GM12878 (cell line): Measurements from ENCODE around the gene GPRC5B. TPM values are rescaled to one million over a fixed set of nuclear protein-coding genes. Genes with fewer than 3 reads are reported as not detected.

ENCODE experiments used
- ATAC-seq: fragments of 200-7000 bp; cut with Tn5 transposase; 3 replicates; pipeline ENCODE4 v1.9.1; 2020; ENCODE audit warnings: mild to moderate bottlenecking, moderate library complexity
- BruUV-seq: library from RNA; stranded (reverse); fragments of 400-500 nt; replicated peaks from 2 replicates; lab custom pipeline; 2021; lab: Mats Ljungman, UMichigan
- CTCF ChIA-PET: fragments of 300-600 bp; sonication (Branson Sonifier 250); formaldehyde crosslinking; extraction: SDS; loops from one replicate; lab custom pipeline; 2021; ENCODE audit warnings: inconsistent platforms; lab: Yijun Ruan, JAX
- POLR2A ChIA-PET: fragments of 350-600 bp; formaldehyde crosslinking; extraction: SDS; loops from one replicate; lab custom pipeline; 2021; ENCODE audit warnings: inconsistent platforms; lab: Charles Lee
- RAD21 ChIA-PET: fragments of 300-600 bp; sonication (Branson Sonifier 250); formaldehyde crosslinking; loops from one replicate; lab custom pipeline; 2023; ENCODE audit warnings: antibody characterized with exemption; ENCODE audit not compliant: unreplicated experiment; lab: Charles Lee
- SMC1A ChIA-PET: fragments of 300-600 bp; sonication (Branson Sonifier 250); formaldehyde crosslinking; loops from one replicate; lab custom pipeline; 2023; ENCODE audit not compliant: unreplicated experiment, uncharacterized antibody; lab: Charles Lee
- DNase-seq: peaks from one replicate; pipeline ENCODE4 v3.0.0-alpha.2; 2011; ENCODE audit warnings: low read depth, low spot score
- FAIRE-seq: peaks from 3 replicates; lab custom pipeline; 2011; peaks lifted over from hg19 to GRCh38; lab: Jason Lieb, UNC
- H2AFZ ChIP-seq: 2 replicates; pipeline ENCODE4 v1.6.0; 2011; ENCODE audit warnings: low read depth, low read length, control low read depth; ENCODE audit not compliant: control insufficient read depth
- H3K27ac ChIP-seq: 2 replicates; pipeline ENCODE4 v1.5.1; 2011; ENCODE audit warnings: control low read depth; ENCODE audit not compliant: control insufficient read depth, insufficient read depth
- H3K27me3 ChIP-seq, 2 experiments: replicated peaks in 1 of 2; 2 replicates each; pipeline versions ENCODE4 v1.6.0 to v1.6.1; 2011; ENCODE audit warnings: low read length in 1 of 2; ENCODE audit not compliant: control insufficient read depth in 2 of 2, insufficient read depth in 2 of 2
- H3K36me3 ChIP-seq, 2 experiments: 2 replicates each; pipeline ENCODE4 v1.5.1; 2011; ENCODE audit warnings: low read length in 1 of 2; ENCODE audit not compliant: control insufficient read depth in 2 of 2, insufficient read depth in 2 of 2
- H3K4me1 ChIP-seq: 2 replicates; pipeline ENCODE4 v1.6.1; 2011; ENCODE audit warnings: mild to moderate bottlenecking, low read length, moderate library complexity, mixed read lengths; ENCODE audit not compliant: control insufficient read depth, insufficient read depth
- H3K4me2 ChIP-seq: 2 replicates; pipeline ENCODE4 v1.6.0; 2011; ENCODE audit warnings: control low read depth; ENCODE audit not compliant: control insufficient read depth, insufficient read depth
- H3K4me3 ChIP-seq: fragments of 200-600 bp; sonication (generic); 2 replicates; pipeline ENCODE4 v1.5.1; 2016
- H3K79me2 ChIP-seq: 2 replicates; pipeline ENCODE4 v1.6.0; 2011; ENCODE audit warnings: low read length; ENCODE audit not compliant: control insufficient read depth, insufficient read depth
- H3K9ac ChIP-seq: 2 replicates; pipeline ENCODE4 v1.8.0; 2011; ENCODE audit warnings: low read length, control low read depth, mixed read lengths; ENCODE audit not compliant: control insufficient read depth, insufficient read depth
- H3K9me3 ChIP-seq: replicated peaks from 3 replicates; pipeline ENCODE4 v1.5.1; 2011; ENCODE audit warnings: mild to moderate bottlenecking, low read length; ENCODE audit not compliant: control insufficient read depth, insufficient read depth
- H4K20me1 ChIP-seq: 2 replicates; pipeline ENCODE4 v1.6.0; 2011; ENCODE audit not compliant: control insufficient read depth, insufficient read depth
- BACH1 ChIP-seq: fragments of 450-650 bp; IDR thresholded peaks from 2 replicates; pipeline ENCODE4 v1.6.1; 2017; ENCODE audit warnings: mild to moderate bottlenecking, borderline replicate concordance
- BCL11A ChIP-seq: IDR thresholded peaks from 2 replicates; pipeline ENCODE4 v1.6.1; 2011; ENCODE audit warnings: low read depth, low read length
- EED ChIP-seq: sonication (generic); IDR thresholded peaks from 2 replicates; pipeline ENCODE4 v1.6.1; 2016; ENCODE audit warnings: antibody characterized with exemption, low read depth
- EP300 ChIP-seq, 2 experiments: fragments of 150-350 bp in 1 of 2; IDR thresholded peaks; 2 replicates each; pipeline ENCODE4 v1.6.1; 2011 to 2012; ENCODE audit warnings: low read depth in 2 of 2, low read length in 2 of 2, borderline replicate concordance in 1 of 2, improper control_type of control experiment in 1 of 2, inconsistent platforms in 1 of 2; ENCODE audit not compliant: control insufficient read depth in 1 of 2
- GABPA ChIP-seq: IDR thresholded peaks from 2 replicates; pipeline ENCODE4 v1.6.1; 2014; ENCODE audit warnings: antibody characterized with exemption, low read depth, mild to moderate bottlenecking, inconsistent platforms
- KAT2A ChIP-seq: conservative IDR thresholded peaks from 2 replicates; pipeline ENCODE4 v1.6.1; 2011; ENCODE audit warnings: low read depth, low read length; ENCODE audit not compliant: control insufficient read depth
- MTA3 ChIP-seq: IDR thresholded peaks from 2 replicates; pipeline ENCODE4 v1.6.1; 2012; ENCODE audit warnings: low read length, inconsistent platforms, borderline replicate concordance
- MYB ChIP-seq: fragments of 150-350 bp; IDR thresholded peaks from 2 replicates; pipeline ENCODE4 v1.6.1; 2014; ENCODE audit warnings: mild to moderate bottlenecking, low read depth, low read length, borderline replicate concordance
- NRF1 ChIP-seq: conservative IDR thresholded peaks from 2 replicates; pipeline ENCODE4 v1.6.1; 2011; ENCODE audit warnings: mild to moderate bottlenecking, low read depth, low read length, improper control_type of control experiment
- POLR2AphosphoS2 ChIP-seq: IDR thresholded peaks from 2 replicates; pipeline ENCODE4 v1.6.1; 2011; ENCODE audit warnings: low read depth, mild to moderate bottlenecking, low read length, improper control_type of control experiment, moderate library complexity
- RELA ChIP-seq: fragments of 450-650 bp; IDR thresholded peaks from 2 replicates; pipeline ENCODE4 v1.8.0; 2014; ENCODE audit warnings: borderline replicate concordance; ENCODE audit not compliant: partially characterized antibody
- SMC3 ChIP-seq: IDR thresholded peaks from 2 replicates; pipeline ENCODE4 v1.6.1; 2011; ENCODE audit warnings: low read length, improper control_type of control experiment, borderline replicate concordance
- SRF ChIP-seq, 2 experiments: IDR thresholded peaks; 2 replicates each; pipeline ENCODE4 v1.6.1; 2011; ENCODE audit warnings: low read depth in 2 of 2, low read length in 2 of 2, mild to moderate bottlenecking in 1 of 2, moderate library complexity in 1 of 2
- STAT3 ChIP-seq: IDR thresholded peaks from 2 replicates; pipeline ENCODE4 v1.6.1; 2011; ENCODE audit warnings: low read depth, low read length, improper control_type of control experiment
- TCF12 ChIP-seq: IDR thresholded peaks from 2 replicates; pipeline ENCODE4 v1.6.1; 2011; ENCODE audit warnings: low read depth, mild to moderate bottlenecking, low read length
- YY1 ChIP-seq: IDR thresholded peaks from 2 replicates; pipeline ENCODE4 v1.6.1; 2011; ENCODE audit warnings: low read depth, mild to moderate bottlenecking, low read length
- ZSCAN29 ChIP-seq: fragments of 450-650 bp; IDR thresholded peaks from 2 replicates; pipeline ENCODE4 v1.6.1; 2017; ENCODE audit warnings: mild to moderate bottlenecking, moderate library complexity
- WGBS: methylation state at CpG from one replicate; pipeline ENCODE4 v1.1.6; 2016; ENCODE audit warnings: low lambda C conversion rate; ENCODE audit not compliant: insufficient replicate concordance, insufficient coverage; ENCODE audit errors: missing lambda C conversion rate; 5-methylcytosine and 5-hydroxymethylcytosine counted together
- in situ Hi-C: fragments of 300-500 bp; cut with MboI; formaldehyde crosslinking; loops from 9 replicates; pipeline ENCODE4 v1.14.3; 2018; ENCODE audit warnings: mixed read lengths
- intact Hi-C: fragments of 100-400 bp; cut with micrococcal nuclease; formaldehyde crosslinking; loops from one replicate; pipeline ENCODE4 v1.14.2; 2022; ENCODE audit not compliant: unreplicated experiment
- polyA plus RNA-seq, 11 experiments: library from polyadenylated mRNA; depleted of rRNA in 4 of 11; unstranded in 6 of 11; stranded (reverse) in 5 of 11; fragments of >200 nt; fragmentation: Nextera tagmentation in 4 of 11; fragmentation: Illumina TruSeq in 1 of 11; extraction: Ambion mirVana in 4 of 11; extraction: Trizol in 1 of 11; gene quantifications; 1 replicate in 1 of 11; 2 replicates in 10 of 11; pipeline versions ENCODE4 v1.2.1 to v1.2.3, GENCODE V29; 2011 to 2016; ENCODE audit warnings: inconsistent platforms in 2 of 11, missing spikeins in 2 of 11, low read depth in 1 of 11
- total RNA-seq, 4 experiments: library from RNA; depleted of rRNA in 3 of 4; stranded (reverse); fragments of >200 nt in 3 of 4; fragmentation: Illumina TruSeq in 1 of 4; extraction: Trizol in 1 of 4; gene quantifications; 2 replicates each; pipeline versions ENCODE4 v1.2.1 to v1.2.3, GENCODE V29; 2013 to 2021
- TF ChIP-seq, protein P1 (sequence below): IDR thresholded peaks from 2 replicates; pipeline ENCODE4 v1.6.1; 2011; ENCODE audit warnings: low read depth, low read length, improper control_type of control experiment, borderline replicate concordance
- TF ChIP-seq, protein P2 (sequence below): fragments of 450-650 bp; IDR thresholded peaks from 2 replicates; pipeline ENCODE4 v1.6.1; 2017; ENCODE audit warnings: borderline replicate concordance
- TF ChIP-seq, protein P3 (sequence below): fragments of 450-650 bp; formaldehyde crosslinking; IDR thresholded peaks from 2 replicates; pipeline ENCODE4 v1.4.0; 2020; ENCODE audit warnings: mild to moderate bottlenecking, moderate library complexity

GPRC5B gene
- total and polyA plus RNA-seq, 10 of the 15 experiments (the other 5 are each of a cell fraction or from before 2014, with no cell fraction given), result 0.01 to 0.42 (median 0.15) TPM; not detected in 2

DNA sequence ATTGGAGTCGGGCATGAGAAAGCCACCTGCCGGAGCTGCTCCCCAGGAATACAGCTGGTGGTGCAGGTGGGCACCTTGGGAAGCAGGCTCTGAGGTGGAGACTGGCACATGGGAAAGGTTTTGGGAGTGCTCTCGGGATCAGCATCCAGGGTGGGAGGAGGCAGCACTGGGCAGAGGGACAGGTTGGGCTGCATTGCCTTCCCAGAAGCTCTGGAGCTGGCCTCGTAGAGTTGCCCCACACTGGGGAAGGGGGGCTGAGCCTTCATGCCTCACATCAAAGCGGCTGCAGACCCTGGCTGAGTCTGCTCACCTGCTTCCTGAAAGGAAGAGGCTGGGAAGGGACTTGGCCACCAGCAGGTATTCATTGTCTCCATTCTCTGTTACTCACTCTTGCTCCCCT is 13.5 kb upstream of the GPRC5B start:
- Histone ChIP-seq H3K36me3 (no peaks in the 10 kb centered on the region), H2AFZ (no peak overlapping the region), H3K79me2 (no peaks in the 10 kb centered on the region), H3K27me3 (no peaks in the 10 kb centered on the region; a peak in 1 of 4 replicates), H3K9ac (no peak overlapping the region), H3K27ac (no peak overlapping the region), H3K4me1 (no peaks in the 10 kb centered on the region), H3K4me3 (no peak overlapping the region), H3K4me2 (no peak overlapping the region), H4K20me1 (no peaks in the 10 kb centered on the region), H3K9me3 (no peaks in the 10 kb centered on the region)
- RAD21 ChIA-PET, result interaction anchor here (1.3 to 3.2 kb wide), 3 partner anchors 9 to 486 kb away, joined by 7 to 28 read pairs (median 12); no protein-coding TSS in a partner anchor
- SMC1A ChIA-PET, result interaction anchor here (3.3 to 3.6 kb wide), 2 partner anchors 402 to 486 kb away, joined by 19 to 24 read pairs; no protein-coding TSS in a partner anchor
- no TSS peak for BruUV-seq
- FAIRE-seq, result no peak
- DNase-seq, result no peak
- in situ Hi-C loops (no loop called here), intact Hi-C loops (loop anchor here (2.0 kb wide), 1 partner anchor 485 kb away; no protein-coding TSS in a partner anchor)
- POLR2A ChIA-PET, result interaction anchor here (0.6 kb wide), 1 partner anchor 21 kb away, joined by 3 read pairs; no protein-coding TSS in a partner anchor
- ATAC-seq, result no peak
- CTCF ChIA-PET, result interaction anchor here (0.9 to 8.3 kb wide), 7 partner anchors 9 to 487 kb away, joined by 3 to 83 read pairs (median 4); no protein-coding TSS in a partner anchor
- TF ChIP-seq SRF (IDR thresholded peaks at IDR 0.05; ENCODE audit: low read depth in 2 of 2, low read length in 2 of 2) (no peak), NRF1 (no peak), BACH1 (no peak), SMC3 (no peak), YY1 (no peak), MTA3 (no peak), KAT2A (no peak), EED (no peak), POLR2AphosphoS2 (no peak), ZSCAN29 (no peak), EP300 (IDR thresholded peaks at IDR 0.05; ENCODE audit: borderline replicate concordance in 1 of 2, control insufficient read depth in 1 of 2, low read depth in 2 of 2, low read length in 2 of 2) (no peak), GABPA (no peak), BCL11A (no peak), MYB (no peak), TCF12 (no peak), STAT3 (no peak), RELA (no peak)
- TF ChIP-seq, protein P1, sequence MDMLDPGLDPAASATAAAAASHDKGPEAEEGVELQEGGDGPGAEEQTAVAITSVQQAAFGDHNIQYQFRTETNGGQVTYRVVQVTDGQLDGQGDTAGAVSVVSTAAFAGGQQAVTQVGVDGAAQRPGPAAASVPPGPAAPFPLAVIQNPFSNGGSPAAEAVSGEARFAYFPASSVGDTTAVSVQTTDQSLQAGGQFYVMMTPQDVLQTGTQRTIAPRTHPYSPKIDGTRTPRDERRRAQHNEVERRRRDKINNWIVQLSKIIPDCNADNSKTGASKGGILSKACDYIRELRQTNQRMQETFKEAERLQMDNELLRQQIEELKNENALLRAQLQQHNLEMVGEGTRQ, result no peak
- TF ChIP-seq, protein P2, sequence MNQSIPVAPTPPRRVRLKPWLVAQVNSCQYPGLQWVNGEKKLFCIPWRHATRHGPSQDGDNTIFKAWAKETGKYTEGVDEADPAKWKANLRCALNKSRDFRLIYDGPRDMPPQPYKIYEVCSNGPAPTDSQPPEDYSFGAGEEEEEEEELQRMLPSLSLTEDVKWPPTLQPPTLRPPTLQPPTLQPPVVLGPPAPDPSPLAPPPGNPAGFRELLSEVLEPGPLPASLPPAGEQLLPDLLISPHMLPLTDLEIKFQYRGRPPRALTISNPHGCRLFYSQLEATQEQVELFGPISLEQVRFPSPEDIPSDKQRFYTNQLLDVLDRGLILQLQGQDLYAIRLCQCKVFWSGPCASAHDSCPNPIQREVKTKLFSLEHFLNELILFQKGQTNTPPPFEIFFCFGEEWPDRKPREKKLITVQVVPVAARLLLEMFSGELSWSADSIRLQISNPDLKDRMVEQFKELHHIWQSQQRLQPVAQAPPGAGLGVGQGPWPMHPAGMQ, result no peak
- TF ChIP-seq, protein P3, sequence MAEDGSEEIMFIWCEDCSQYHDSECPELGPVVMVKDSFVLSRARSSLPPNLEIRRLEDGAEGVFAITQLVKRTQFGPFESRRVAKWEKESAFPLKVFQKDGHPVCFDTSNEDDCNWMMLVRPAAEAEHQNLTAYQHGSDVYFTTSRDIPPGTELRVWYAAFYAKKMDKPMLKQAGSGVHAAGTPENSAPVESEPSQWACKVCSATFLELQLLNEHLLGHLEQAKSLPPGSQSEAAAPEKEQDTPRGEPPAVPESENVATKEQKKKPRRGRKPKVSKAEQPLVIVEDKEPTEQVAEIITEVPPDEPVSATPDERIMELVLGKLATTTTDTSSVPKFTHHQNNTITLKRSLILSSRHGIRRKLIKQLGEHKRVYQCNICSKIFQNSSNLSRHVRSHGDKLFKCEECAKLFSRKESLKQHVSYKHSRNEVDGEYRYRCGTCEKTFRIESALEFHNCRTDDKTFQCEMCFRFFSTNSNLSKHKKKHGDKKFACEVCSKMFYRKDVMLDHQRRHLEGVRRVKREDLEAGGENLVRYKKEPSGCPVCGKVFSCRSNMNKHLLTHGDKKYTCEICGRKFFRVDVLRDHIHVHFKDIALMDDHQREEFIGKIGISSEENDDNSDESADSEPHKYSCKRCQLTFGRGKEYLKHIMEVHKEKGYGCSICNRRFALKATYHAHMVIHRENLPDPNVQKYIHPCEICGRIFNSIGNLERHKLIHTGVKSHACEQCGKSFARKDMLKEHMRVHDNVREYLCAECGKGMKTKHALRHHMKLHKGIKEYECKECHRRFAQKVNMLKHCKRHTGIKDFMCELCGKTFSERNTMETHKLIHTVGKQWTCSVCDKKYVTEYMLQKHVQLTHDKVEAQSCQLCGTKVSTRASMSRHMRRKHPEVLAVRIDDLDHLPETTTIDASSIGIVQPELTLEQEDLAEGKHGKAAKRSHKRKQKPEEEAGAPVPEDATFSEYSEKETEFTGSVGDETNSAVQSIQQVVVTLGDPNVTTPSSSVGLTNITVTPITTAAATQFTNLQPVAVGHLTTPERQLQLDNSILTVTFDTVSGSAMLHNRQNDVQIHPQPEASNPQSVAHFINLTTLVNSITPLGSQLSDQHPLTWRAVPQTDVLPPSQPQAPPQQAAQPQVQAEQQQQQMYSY (CRISPR knock-in tag), result no peak
- whole genome bisulfite sequencing, result 40% methylated on average over 5 of the region's 5 CpGs
